HG02884 (cell line): Measurements from ENCODE around the gene CNPY3.
"Not testable (repeated sequence)": the region's sequence is repeated elsewhere in the genome, so short reads cannot be mapped to it uniquely, and the experiment has no call there.

Experiments
- ATAC-seq: cut with Tn5 transposase; IDR thresholded peaks from one replicate; pipeline ENCODE4 v1.9.1; 2021; ENCODE audit warnings: mild to moderate bottlenecking, moderate library complexity; ENCODE audit not compliant: unreplicated experiment

CNPY3 gene

GRCh38 chr6:42914546-42914945 lies 14.7 kb upstream of the CNPY3 start:
- ATAC-seq, result no peak

DNA sequence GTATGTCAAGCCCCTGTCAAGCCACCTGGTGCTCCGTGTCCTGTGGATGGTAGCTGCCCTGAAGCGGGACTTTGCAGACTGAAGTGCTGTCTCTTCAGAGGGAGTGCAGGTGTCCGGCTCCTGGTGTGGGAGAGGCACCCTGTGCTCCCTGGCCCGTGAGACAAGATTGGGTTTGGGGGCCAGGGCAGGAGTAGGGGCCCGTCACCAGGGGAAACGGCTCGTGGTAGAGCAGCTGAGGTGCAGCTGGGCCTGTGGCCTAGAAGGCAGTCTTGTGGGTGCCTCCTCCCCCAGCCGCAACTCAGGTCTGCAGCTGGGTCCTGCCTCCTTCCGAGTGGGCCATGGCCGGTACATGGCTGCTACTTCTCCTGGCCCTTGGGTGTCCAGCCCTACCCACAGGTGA lies 13.5 kb upstream of the CNPY3 start, which contains the start of gene PTCRA:
TSS of gene PTCRA (plus strand) at position 322 of the 400 bp plus-strand sequence. CDS start at position 339, 17 bp downstream.
- ATAC-seq, result no peak

DNA sequence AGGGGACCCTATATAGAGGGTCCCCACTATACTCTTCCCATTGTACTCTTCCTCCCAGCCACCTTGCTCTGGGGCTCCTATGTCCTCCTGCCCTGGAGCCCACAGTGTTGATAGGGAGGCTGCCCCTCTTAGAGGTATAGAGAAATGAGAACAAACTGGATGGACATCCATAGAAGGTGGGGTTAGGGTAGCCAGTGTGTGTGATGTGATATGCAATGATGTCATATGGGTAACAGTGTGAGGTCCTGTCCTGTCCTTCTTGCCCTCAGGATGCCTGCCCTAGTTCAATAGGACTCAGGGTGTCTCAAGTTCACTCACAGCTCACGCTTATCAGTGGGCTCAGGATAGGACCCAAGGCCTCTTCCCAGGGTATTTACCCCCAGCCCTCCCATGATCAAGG lies 13.0 kb upstream of the CNPY3 start:
- ATAC-seq, result no peak

GRCh38 chr6:42921801-42922200 lies 7.5 kb upstream of the CNPY3 start:
- no peak for ATAC-seq

DNA sequence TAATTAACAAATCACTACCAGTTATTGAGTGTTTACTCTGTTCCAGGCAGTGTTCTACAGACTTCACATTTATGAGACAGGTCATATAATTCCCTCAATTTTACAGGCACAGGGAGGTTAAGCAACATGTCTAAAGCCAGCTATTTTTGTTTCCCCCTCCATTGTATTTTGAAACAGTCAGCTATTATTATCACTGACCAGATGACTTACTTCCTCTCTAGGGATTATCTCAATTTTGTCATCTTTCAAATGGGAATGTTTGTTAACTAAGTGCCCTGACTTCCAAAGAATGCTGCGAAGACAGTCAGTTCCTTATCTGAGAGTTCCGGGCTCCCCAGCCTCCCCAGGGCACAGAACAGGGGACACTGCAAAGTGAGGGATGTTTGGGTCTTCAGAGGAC lies 5.6 kb upstream of the CNPY3 start:
- no peak for ATAC-seq

- no peak for ATAC-seq
Observed at GRCh38 chr6:42925248-42925857, 3.9 kb upstream of the CNPY3 start.

- peak; percentile 43 for ATAC-seq
Observed at GRCh38 chr6:42929821-42930360, 611 bp downstream of the CNPY3 start.

DNA sequence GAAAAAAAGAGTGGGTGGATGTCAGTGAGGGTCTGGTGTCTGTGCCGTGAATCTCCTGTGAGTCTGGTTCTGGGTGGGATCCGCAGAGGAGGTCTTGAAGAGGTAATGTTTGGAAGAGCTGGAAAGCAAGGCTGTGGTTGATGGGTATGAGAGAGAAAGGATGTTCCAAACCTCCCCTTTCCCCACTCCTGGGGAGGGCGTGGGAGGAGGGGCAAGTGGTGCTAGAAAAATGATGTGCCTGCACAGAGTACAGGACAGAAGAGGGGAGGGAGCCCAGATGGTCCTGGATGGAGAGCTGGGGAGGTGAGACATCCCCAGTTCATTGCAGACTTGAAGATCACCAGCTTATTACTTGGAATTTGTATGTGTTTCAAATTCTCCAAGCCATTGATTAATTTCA lies 3.1 kb downstream of the CNPY3 start:
- ATAC-seq, result no peak

GRCh38 chr6:42933205-42933604 lies 3.9 kb downstream of the CNPY3 start:
- no peak for ATAC-seq

- ATAC-seq, result no peak
Observed at GRCh38 chr6:42935322-42935721, 6.0 kb downstream of the CNPY3 start.

GRCh38 chr6:42936398-42936797 lies 7.1 kb downstream of the CNPY3 start:
- ATAC-seq, result no peak

- ATAC-seq, result no peak
Observed at GRCh38 chr6:42937548-42938427, 8.5 kb downstream of the CNPY3 start.

DNA sequence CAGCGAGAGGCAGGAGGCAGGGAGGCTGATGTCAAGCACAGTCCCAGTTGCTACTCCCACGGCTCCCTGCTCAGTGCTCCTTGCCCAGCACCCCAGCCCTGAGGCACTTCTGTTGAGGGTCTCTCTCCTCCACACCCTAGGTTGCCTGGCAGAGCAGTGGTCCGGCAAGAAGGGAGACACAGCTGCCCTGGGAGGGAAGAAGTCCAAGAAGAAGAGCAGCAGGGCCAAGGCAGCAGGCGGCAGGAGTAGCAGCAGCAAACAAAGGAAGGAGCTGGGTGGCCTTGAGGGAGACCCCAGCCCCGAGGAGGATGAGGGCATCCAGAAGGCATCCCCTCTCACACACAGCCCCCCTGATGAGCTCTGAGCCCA lies 9.1 kb downstream of the CNPY3 start:
- no peak for ATAC-seq

DNA sequence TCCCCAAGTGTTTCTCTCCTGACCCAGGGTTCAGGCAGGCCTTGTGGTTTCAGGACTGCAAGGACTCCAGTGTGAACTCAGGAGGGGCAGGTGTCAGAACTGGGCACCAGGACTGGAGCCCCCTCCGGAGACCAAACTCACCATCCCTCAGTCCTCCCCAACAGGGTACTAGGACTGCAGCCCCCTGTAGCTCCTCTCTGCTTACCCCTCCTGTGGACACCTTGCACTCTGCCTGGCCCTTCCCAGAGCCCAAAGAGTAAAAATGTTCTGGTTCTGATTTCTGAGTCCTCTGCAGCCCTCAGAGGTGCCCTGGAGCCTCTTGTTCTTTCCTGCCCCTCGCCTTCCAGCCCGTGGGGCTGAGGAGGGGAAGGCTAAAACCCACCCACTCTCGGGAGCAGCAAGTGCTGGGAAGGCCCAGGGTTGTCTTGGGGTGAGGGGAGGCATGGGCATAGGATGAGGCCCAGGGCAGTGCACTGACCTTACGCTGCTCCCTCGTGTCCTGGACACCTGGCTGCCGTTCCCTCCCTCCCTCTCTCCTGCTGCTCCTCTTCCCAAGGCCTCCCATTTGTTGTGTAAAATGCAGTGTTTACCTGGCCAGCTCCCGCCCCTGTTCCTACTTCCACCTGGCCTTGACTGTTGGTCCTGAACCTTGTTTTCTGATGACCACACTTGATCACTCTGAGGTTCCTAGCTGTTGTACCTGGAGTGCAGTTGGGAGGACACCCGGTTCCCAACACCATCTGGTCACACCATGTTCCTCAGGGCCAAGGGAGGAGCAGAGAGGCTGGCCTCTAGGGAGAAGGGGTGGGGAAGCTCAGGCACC lies 9.9 kb downstream of the CNPY3 start:
- no peak for ATAC-seq

- ATAC-seq, result no peak
Observed at GRCh38 chr6:42939810-42940167, 10.5 kb downstream of the CNPY3 start.

- no peak for ATAC-seq
Observed at GRCh38 chr6:42940493-42941045, 11.3 kb downstream of the CNPY3 start.

- ATAC-seq, result not testable (repeated sequence)
Observed at GRCh38 chr6:42941356-42941755, 12.1 kb downstream of the CNPY3 start.

DNA sequence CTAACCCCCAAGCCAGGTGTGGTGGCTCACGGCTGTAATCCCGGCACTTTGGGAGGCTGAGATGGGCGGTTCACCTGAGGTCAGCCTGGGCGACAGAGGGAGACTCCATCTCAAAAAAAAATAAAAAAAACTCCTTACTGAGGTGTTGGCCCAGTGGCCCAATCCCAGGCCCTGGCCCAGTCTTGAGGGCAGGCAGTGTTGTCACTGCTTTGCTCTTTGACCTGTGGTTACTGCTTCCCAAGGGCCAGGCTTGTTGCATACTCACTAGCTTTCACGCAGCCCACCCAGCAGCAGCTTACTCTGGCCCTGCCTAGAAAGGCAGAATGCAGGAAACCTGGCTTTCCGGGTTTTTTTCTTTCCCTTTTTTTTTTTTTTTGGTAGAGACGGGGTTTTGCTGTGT lies 13.2 kb downstream of the CNPY3 start:
- ATAC-seq, result no peak

DNA sequence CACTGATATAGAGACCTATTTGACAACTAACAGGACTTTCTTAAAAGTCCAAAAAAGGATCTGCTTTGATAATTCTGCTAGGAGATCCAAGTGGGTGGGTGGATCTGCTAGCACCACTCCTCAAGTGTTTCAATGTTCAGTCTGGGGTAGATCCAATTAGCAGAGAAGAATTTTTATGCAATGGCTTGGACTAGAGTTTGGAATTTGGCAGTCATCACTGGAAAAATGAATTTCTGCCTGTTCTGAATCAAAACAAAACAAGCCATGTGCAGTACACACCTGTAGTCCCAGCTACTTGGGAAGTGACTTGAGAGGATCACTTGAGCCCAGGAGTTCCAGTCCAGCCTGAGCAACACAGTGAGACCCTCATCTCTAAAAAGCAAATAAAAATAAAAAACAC lies 18.7 kb downstream of the CNPY3 start:
- no peak for ATAC-seq

DNA sequence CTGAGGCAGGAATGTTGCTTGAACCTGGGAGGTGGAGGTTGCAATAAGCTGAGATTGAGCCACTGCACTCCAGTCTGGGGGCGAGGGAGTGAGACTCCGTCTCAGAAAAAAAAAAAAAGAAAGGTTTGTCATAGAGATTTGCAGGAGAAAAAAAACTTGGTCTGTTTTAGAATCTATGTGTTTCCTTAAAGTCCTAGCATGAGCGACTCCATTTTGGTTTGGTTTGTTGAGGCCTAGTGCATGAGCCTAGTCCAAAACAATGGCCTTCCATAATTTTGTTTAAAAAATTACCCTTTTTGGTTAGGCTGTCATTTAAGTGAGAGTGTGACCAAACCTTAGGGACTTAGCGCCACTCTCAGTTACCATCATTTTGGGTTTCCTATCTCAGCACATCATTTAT lies 23.1 kb downstream of the CNPY3 start:
- ATAC-seq, result no peak

GRCh38 chr6:42954405-42954804 lies 25.1 kb downstream of the CNPY3 start:
- ATAC-seq, result not testable (repeated sequence)
